IMR-90 (cell line): ENCODE data around the gene ALDH1A2. TPM values are rescaled to one million over a fixed set of nuclear protein-coding genes. Genes with fewer than 3 reads are reported as not detected.

Experiments
- ATAC-seq: fragments of 200-7000 bp; cut with Tn5 transposase; 2 replicates; pipeline ENCODE4 v1.9.1; 2020; ENCODE audit warnings: low read depth, mild to moderate bottlenecking, moderate library complexity
- BruUV-seq: library from RNA; stranded (reverse); fragments of 400-500 nt; replicated peaks from 2 replicates; lab custom pipeline; 2021; lab: Mats Ljungman, UMichigan
- CTCF ChIA-PET: fragments of 300-600 bp; formaldehyde crosslinking; extraction: SDS; loops from one replicate; lab custom pipeline; 2021; ENCODE audit warnings: antibody characterized with exemption; lab: Yijun Ruan, JAX
- POLR2A ChIA-PET: fragments of 300-600 bp; sonication (Branson Sonifier 250); formaldehyde crosslinking; loops from one replicate; lab custom pipeline; 2022; ENCODE audit warnings: antibody characterized with exemption; ENCODE audit not compliant: unreplicated experiment; lab: Charles Lee
- DNase-seq: peaks from one replicate; pipeline ENCODE4 v3.0.0; 2013
- H2AFZ ChIP-seq: replicated peaks from 2 replicates; pipeline ENCODE3; 2013; ENCODE audit warnings: low read length, mild to moderate bottlenecking; ENCODE audit not compliant: poor library complexity
- H2AK5ac ChIP-seq: 2 replicates; pipeline ENCODE4 v1.6.1; 2013; ENCODE audit warnings: low read depth, low read length, inconsistent platforms
- H2AK9ac ChIP-seq: replicated peaks from 2 replicates; pipeline ENCODE3; 2013; ENCODE audit warnings: mild to moderate bottlenecking, low read depth, low read length, moderate library complexity; ENCODE audit not compliant: poor library complexity
- H2BK120ac ChIP-seq: 2 replicates; pipeline ENCODE4 v1.6.1; 2013; ENCODE audit warnings: low read depth, low read length, inconsistent platforms
- H2BK15ac ChIP-seq: 3 replicates; pipeline ENCODE4 v1.6.1; 2013; ENCODE audit warnings: low read depth, low read length, inconsistent platforms
- H2BK20ac ChIP-seq: 2 replicates; pipeline ENCODE4 v1.6.1; 2013; ENCODE audit warnings: low read depth, mild to moderate bottlenecking, inconsistent platforms, low read length, moderate library complexity
- H2BK5ac ChIP-seq: 2 replicates; pipeline ENCODE4 v1.6.1; 2013; ENCODE audit warnings: mild to moderate bottlenecking, low read depth, low read length, inconsistent platforms; ENCODE audit not compliant: poor library complexity, severe bottlenecking
- H3K14ac ChIP-seq: replicated peaks from 2 replicates; pipeline ENCODE4 v1.6.1; 2013; ENCODE audit warnings: low read depth, low read length, inconsistent platforms
- H3K18ac ChIP-seq: 2 replicates; pipeline ENCODE4 v1.6.1; 2013; ENCODE audit warnings: low read depth, low read length, control low read depth
- H3K23ac ChIP-seq: 2 replicates; pipeline ENCODE4 v1.6.1; 2013; ENCODE audit warnings: low read depth, low read length, inconsistent platforms
- H3K27ac ChIP-seq: 2 replicates; pipeline ENCODE4 v1.5.1; 2013; ENCODE audit warnings: mild to moderate bottlenecking, control low read depth, low read length; ENCODE audit not compliant: insufficient read depth
- H3K27me3 ChIP-seq: 2 replicates; pipeline ENCODE4 v1.6.1; 2013; ENCODE audit warnings: low read length; ENCODE audit not compliant: control insufficient read depth, insufficient read depth
- H3K36me3 ChIP-seq: 2 replicates; pipeline ENCODE4 v1.6.1; 2013; ENCODE audit warnings: low read length, mixed read lengths; ENCODE audit not compliant: control insufficient read depth, insufficient read depth
- H3K4ac ChIP-seq: 2 replicates; pipeline ENCODE4 v1.6.1; 2013; ENCODE audit warnings: low read depth, low read length, inconsistent platforms
- H3K4me1 ChIP-seq: 2 replicates; pipeline ENCODE4 v1.6.1; 2013; ENCODE audit warnings: low read length, mixed read lengths; ENCODE audit not compliant: control insufficient read depth, insufficient read depth
- H3K4me2 ChIP-seq: 2 replicates; pipeline ENCODE4 v1.6.1; 2013; ENCODE audit warnings: low read depth, mild to moderate bottlenecking, control low read depth, low read length, moderate library complexity
- H3K4me3 ChIP-seq: 2 replicates; pipeline ENCODE4 v1.5.1; 2013; ENCODE audit warnings: low read depth, mild to moderate bottlenecking, control low read depth, low read length, moderate library complexity; ENCODE audit not compliant: insufficient read depth
- H3K56ac ChIP-seq: 2 replicates; pipeline ENCODE4 v1.6.1; 2013; ENCODE audit warnings: low read length, inconsistent platforms; ENCODE audit not compliant: insufficient read depth; ENCODE audit errors: extremely low read depth
- H3K79me1 ChIP-seq, 2 experiments: 2 replicates each; pipeline ENCODE4 v1.6.1; 2013; ENCODE audit warnings: low read length in 2 of 2, inconsistent platforms in 1 of 2, low read depth in 1 of 2
- H3K9ac ChIP-seq: 2 replicates; pipeline ENCODE4 v1.6.1; 2013; ENCODE audit warnings: low read depth, low read length, control low read depth
- H3K9me1 ChIP-seq: 2 replicates; pipeline ENCODE4 v1.6.1; 2013; ENCODE audit warnings: low read length, inconsistent platforms; ENCODE audit not compliant: insufficient read depth
- H3K9me3 ChIP-seq: 2 replicates; pipeline ENCODE4 v1.6.1; 2013; ENCODE audit warnings: low read length; ENCODE audit not compliant: control insufficient read depth, insufficient read depth
- H4K20me1 ChIP-seq: 2 replicates; pipeline ENCODE4 v1.6.1; 2013; ENCODE audit warnings: low read length, inconsistent platforms; ENCODE audit not compliant: insufficient read depth
- H4K5ac ChIP-seq: 2 replicates; pipeline ENCODE4 v1.6.1; 2013; ENCODE audit warnings: mild to moderate bottlenecking, low read depth, low read length, control low read depth
- H4K8ac ChIP-seq, 2 experiments: 2 replicates each; pipeline ENCODE4 v1.6.1; 2013; ENCODE audit warnings: low read depth in 2 of 2, low read length in 2 of 2, control low read depth in 1 of 2, inconsistent platforms in 1 of 2
- H4K91ac ChIP-seq: 2 replicates; pipeline ENCODE4 v1.6.1; 2013; ENCODE audit warnings: low read depth, low read length, inconsistent platforms; ENCODE audit not compliant: insufficient read depth
- BHLHE40 ChIP-seq: fragments of 150-350 bp; IDR thresholded peaks from 2 replicates; pipeline ENCODE4 v1.6.1; 2016; ENCODE audit warnings: mild to moderate bottlenecking, low read depth, low read length
- CHD1 ChIP-seq: IDR thresholded peaks from 2 replicates; pipeline ENCODE4 v1.6.1; 2012; ENCODE audit warnings: low read depth, low read length, improper control_type of control experiment
- ELK1 ChIP-seq: fragments of 150-350 bp; IDR thresholded peaks from 2 replicates; pipeline ENCODE4 v1.6.1; 2016; ENCODE audit warnings: low read depth, mild to moderate bottlenecking, low read length, moderate library complexity, borderline replicate concordance
- FOS ChIP-seq: fragments of 150-350 bp; IDR thresholded peaks from 2 replicates; pipeline ENCODE4 v1.6.1; 2016; ENCODE audit warnings: low read depth, low read length
- MAFK ChIP-seq: IDR thresholded peaks from 2 replicates; pipeline ENCODE4 v1.6.1; 2012; ENCODE audit warnings: low read depth, low read length, improper control_type of control experiment
- MAZ ChIP-seq: IDR thresholded peaks from 2 replicates; pipeline ENCODE4 v1.6.1; 2012; ENCODE audit warnings: low read depth, mild to moderate bottlenecking, low read length, improper control_type of control experiment, moderate library complexity, borderline replicate concordance
- NFE2L2 ChIP-seq: fragments of 150-350 bp; IDR thresholded peaks from 2 replicates; pipeline ENCODE4 v1.6.1; 2016; ENCODE audit warnings: low read depth, mild to moderate bottlenecking, low read length
- POLR2A ChIP-seq: IDR thresholded peaks from 2 replicates; pipeline ENCODE4 v1.6.1; 2012; ENCODE audit warnings: mild to moderate bottlenecking, low read depth, low read length
- RAD21 ChIP-seq: IDR thresholded peaks from 2 replicates; pipeline ENCODE4 v1.6.1; 2012; ENCODE audit warnings: low read length, improper control_type of control experiment
- RCOR1 ChIP-seq: IDR thresholded peaks from 2 replicates; pipeline ENCODE4 v1.6.1; 2012; ENCODE audit warnings: mild to moderate bottlenecking, low read length, improper control_type of control experiment; ENCODE audit not compliant: insufficient replicate concordance
- RFX5 ChIP-seq: IDR thresholded peaks from 2 replicates; pipeline ENCODE4 v1.8.0; 2012; ENCODE audit warnings: low read depth, mild to moderate bottlenecking, low read length, moderate library complexity
- WGBS, 2 experiments: methylation state at CpG; one replicate each; pipeline versions ENCODE4 v1.1.5 to v1.1.7; 2013; ENCODE audit warnings: missing lambda C conversion rate in 2 of 2; ENCODE audit not compliant: insufficient read length in 1 of 2; ENCODE audit errors: extremely low coverage in 2 of 2; 5-methylcytosine and 5-hydroxymethylcytosine counted together
- dilution Hi-C: fragments of 300-500 bp; cut with HindIII; formaldehyde crosslinking; loops from one replicate; pipeline ENCODE4 v1.14.3; 2018; ENCODE audit warnings: low sequenced_read_pairs; ENCODE audit not compliant: unreplicated experiment
- in situ Hi-C: fragments of 300-500 bp; cut with MboI; formaldehyde crosslinking; loops from 3 replicates; pipeline ENCODE4 v1.14.3; 2019; ENCODE audit warnings: low sequenced_read_pairs, inconsistent platforms, mixed read lengths
- intact Hi-C: fragments of 100-400 bp; cut with micrococcal nuclease; formaldehyde crosslinking; loops from 2 replicates; pipeline ENCODE4 v1.10.0; 2022
- polyA plus RNA-seq, 3 experiments: library from polyadenylated mRNA; depleted of rRNA; stranded (reverse); fragments of >200 nt; gene quantifications; 2 replicates each; pipeline ENCODE4 v1.2.3, GENCODE V29; 2012; ENCODE audit warnings: low replicate concordance in 1 of 3
- total RNA-seq: library from RNA; depleted of rRNA; stranded (reverse); fragments of >200 nt; gene quantifications from 2 replicates; pipeline ENCODE4 v1.2.3, GENCODE V29; 2012
- TF ChIP-seq, protein P1 (sequence below): conservative IDR thresholded peaks from 2 replicates; pipeline ENCODE4 v1.5.1; 2012; ENCODE audit warnings: mild to moderate bottlenecking, low read depth, low read length, improper control_type of control experiment

The ALDH1A2 gene
- total and polyA plus RNA-seq, 2 of the 4 experiments (the other 2 are of a cell fraction): not detected

DNA sequence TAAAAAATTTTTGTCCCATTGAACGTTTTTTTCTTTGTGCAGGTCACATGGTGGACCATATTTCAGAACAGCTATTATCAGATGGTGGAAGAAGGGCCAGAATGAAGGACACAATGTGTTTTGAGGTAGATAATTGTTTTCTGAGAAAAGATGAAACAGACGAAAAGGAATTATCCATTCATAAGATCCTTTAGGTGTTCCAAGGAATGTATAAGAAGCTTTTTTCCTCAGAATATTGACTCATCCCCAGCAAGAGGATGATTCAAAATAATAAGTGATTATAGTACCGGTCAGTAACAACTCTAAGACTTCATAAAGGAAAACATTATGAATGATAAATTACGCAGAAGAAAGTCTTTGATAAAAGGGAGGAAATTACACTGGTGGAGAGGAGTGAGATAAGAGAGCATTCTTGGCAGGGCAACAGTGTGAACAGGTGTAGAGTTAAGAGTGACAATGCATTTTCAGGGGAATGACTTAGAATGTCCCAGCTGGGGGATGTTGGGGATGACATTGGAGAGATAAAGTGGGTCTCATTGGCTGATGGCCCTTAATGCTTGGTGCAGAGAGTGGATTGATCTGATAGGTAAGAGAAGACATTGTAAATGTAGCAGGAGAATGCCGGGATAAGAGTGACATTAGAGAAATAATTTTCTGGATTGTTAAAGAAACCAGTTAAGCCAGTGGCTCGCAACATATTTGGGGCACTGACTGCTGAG lies 45.6 kb upstream of the ALDH1A2 start:
- Histone ChIP-seq H2BK5ac (no peak overlapping the region), H4K91ac (no peak overlapping the region), H3K4me2 (no peak overlapping the region), H2BK120ac (no peak overlapping the region), H3K4ac (no peak overlapping the region), H3K23ac (no peak overlapping the region), H3K27ac (no peak overlapping the region), H3K79me1 (no peaks in the 10 kb centered on the region), H3K56ac (no peak overlapping the region), H3K36me3 (no peaks in the 10 kb centered on the region), H2AFZ (no peak overlapping the region), H3K9me3 (no peaks in the 10 kb centered on the region), H2AK9ac (no peak overlapping the region), H2AK5ac (no peak overlapping the region), H3K9ac (no peak overlapping the region), H3K18ac (no peak overlapping the region), H4K5ac (no peak overlapping the region), H2BK15ac (no peak overlapping the region), H3K9me1 (no peaks in the 10 kb centered on the region), H2BK20ac (no peak overlapping the region), H3K27me3 (no peaks in the 10 kb centered on the region; the same call in 1 of the 2 replicates), H4K8ac (no peak overlapping the region), H3K4me3 (no peak overlapping the region), H3K4me1 (no peaks in the 10 kb centered on the region), H3K14ac (no peak overlapping the region), H4K20me1 (no peaks in the 10 kb centered on the region)
- ATAC-seq (no peak), DNase-seq (no peak)
- dilution Hi-C loops (no loop called here), intact Hi-C loops (no loop called here), in situ Hi-C loops (no loop called here)
- CTCF ChIA-PET: no interaction called here
- POLR2A ChIA-PET: no interaction called here
- BruUV-seq: no TSS peak
- no CpG with 5 or more reads among the region's 6 CpGs for WGBS, 2 experiments
- TF ChIP-seq BHLHE40 (no peak), MAFK (no peak), RFX5 (no peak), MAZ (no peak), RAD21 (no peak), CHD1 (no peak), FOS (no peak), NFE2L2 (no peak), RCOR1 (no peak), POLR2A (no peak), ELK1 (no peak)
- TF ChIP-seq, protein P1, sequence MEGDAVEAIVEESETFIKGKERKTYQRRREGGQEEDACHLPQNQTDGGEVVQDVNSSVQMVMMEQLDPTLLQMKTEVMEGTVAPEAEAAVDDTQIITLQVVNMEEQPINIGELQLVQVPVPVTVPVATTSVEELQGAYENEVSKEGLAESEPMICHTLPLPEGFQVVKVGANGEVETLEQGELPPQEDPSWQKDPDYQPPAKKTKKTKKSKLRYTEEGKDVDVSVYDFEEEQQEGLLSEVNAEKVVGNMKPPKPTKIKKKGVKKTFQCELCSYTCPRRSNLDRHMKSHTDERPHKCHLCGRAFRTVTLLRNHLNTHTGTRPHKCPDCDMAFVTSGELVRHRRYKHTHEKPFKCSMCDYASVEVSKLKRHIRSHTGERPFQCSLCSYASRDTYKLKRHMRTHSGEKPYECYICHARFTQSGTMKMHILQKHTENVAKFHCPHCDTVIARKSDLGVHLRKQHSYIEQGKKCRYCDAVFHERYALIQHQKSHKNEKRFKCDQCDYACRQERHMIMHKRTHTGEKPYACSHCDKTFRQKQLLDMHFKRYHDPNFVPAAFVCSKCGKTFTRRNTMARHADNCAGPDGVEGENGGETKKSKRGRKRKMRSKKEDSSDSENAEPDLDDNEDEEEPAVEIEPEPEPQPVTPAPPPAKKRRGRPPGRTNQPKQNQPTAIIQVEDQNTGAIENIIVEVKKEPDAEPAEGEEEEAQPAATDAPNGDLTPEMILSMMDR: no peak
